Measurements from ENCODE around the gene SIGLEC12.
"Not testable (repeated sequence)": the region's sequence is repeated elsewhere in the genome, so short reads cannot be mapped to it uniquely, and the experiment has no call there.

The SIGLEC12 gene

GRCh38 chr19:51468545-51468920 lies 33.1 kb downstream of the SIGLEC12 start:
- Histone ChIP-seq H3K4me3 (ENCODE audit: low read length) (no peak overlapping the region), H3K9me3 (ENCODE audit: control insufficient read depth, insufficient read depth, low read length) (no peaks in the 10 kb centered on the region), H3K36me3 (ENCODE audit: control insufficient read depth, insufficient read depth, low read length) (no peaks in the 10 kb centered on the region), H3K4me1 (ENCODE audit: control insufficient read depth, insufficient read depth, low read length) (no peaks in the 10 kb centered on the region), H3K27ac (ENCODE audit: low read length) (no peak overlapping the region), H3K27me3 (ENCODE audit: control insufficient read depth, insufficient read depth, low read length) (no peaks in the 10 kb centered on the region)
- WGBS (ENCODE audit: insufficient coverage, insufficient read length), result no CpG with 5 or more reads among the region's 2 CpGs
- no peak for DNase-seq (ENCODE audit: low read depth, low spot score)

- Histone ChIP-seq H3K27ac (ENCODE audit: low read length) (no peak overlapping the region), H3K27me3 (ENCODE audit: control insufficient read depth, insufficient read depth, low read length) (no peaks in the 10 kb centered on the region), H3K4me3 (ENCODE audit: low read length) (no peak overlapping the region), H3K9me3 (ENCODE audit: control insufficient read depth, insufficient read depth, low read length) (no peaks in the 10 kb centered on the region), H3K4me1 (ENCODE audit: control insufficient read depth, insufficient read depth, low read length) (no peaks in the 10 kb centered on the region), H3K36me3 (ENCODE audit: control insufficient read depth, insufficient read depth, low read length) (no peaks in the 10 kb centered on the region)
- no CpG with 5 or more reads among the region's 4 CpGs for WGBS (ENCODE audit: insufficient coverage, insufficient read length)
- no peak for DNase-seq (ENCODE audit: low read depth, low spot score)
These were observed 33.6 kb downstream of the SIGLEC12 start for GRCh38 chr19:51467864-51468544.

- no peak overlapping the region for H3K27ac ChIP-seq (ENCODE audit: low read length)
- WGBS (ENCODE audit: insufficient coverage, insufficient read length), result no CpG with 5 or more reads among the region's 3 CpGs
- no peaks in the 10 kb centered on the region for H3K27me3 ChIP-seq (ENCODE audit: control insufficient read depth, insufficient read depth, low read length)
- H3K36me3 ChIP-seq (ENCODE audit: control insufficient read depth, insufficient read depth, low read length), result no peaks in the 10 kb centered on the region
- DNase-seq (ENCODE audit: low read depth, low spot score), result no peak
- H3K4me1 ChIP-seq (ENCODE audit: control insufficient read depth, insufficient read depth, low read length), result no peaks in the 10 kb centered on the region
- no peaks in the 10 kb centered on the region for H3K9me3 ChIP-seq (ENCODE audit: control insufficient read depth, insufficient read depth, low read length)
- no peak overlapping the region for H3K4me3 ChIP-seq (ENCODE audit: low read length)
These were observed 34.9 kb downstream of the SIGLEC12 start for GRCh38 chr19:51466723-51467122.

GRCh38 chr19:51463976-51464581 lies 37.5 kb downstream of the SIGLEC12 start:
- not testable (repeated sequence) for H3K27ac ChIP-seq (ENCODE audit: low read length); H3K4me1 ChIP-seq (ENCODE audit: control insufficient read depth, insufficient read depth, low read length); DNase-seq (ENCODE audit: low read depth, low spot score); H3K27me3 ChIP-seq (ENCODE audit: control insufficient read depth, insufficient read depth, low read length); H3K36me3 ChIP-seq (ENCODE audit: control insufficient read depth, insufficient read depth, low read length); H3K9me3 ChIP-seq (ENCODE audit: control insufficient read depth, insufficient read depth, low read length); H3K4me3 ChIP-seq (ENCODE audit: low read length)
- no CpG with 5 or more reads among the region's 33 CpGs for WGBS (ENCODE audit: insufficient coverage, insufficient read length)

- no peak overlapping the region for H3K27ac ChIP-seq (ENCODE audit: low read length)
- no peak overlapping the region for H3K4me3 ChIP-seq (ENCODE audit: low read length)
- DNase-seq (ENCODE audit: low read depth, low spot score), result no peak
- no peaks in the 10 kb centered on the region for H3K27me3 ChIP-seq (ENCODE audit: control insufficient read depth, insufficient read depth, low read length)
- no peaks in the 10 kb centered on the region for H3K4me1 ChIP-seq (ENCODE audit: control insufficient read depth, insufficient read depth, low read length)
- no peaks in the 10 kb centered on the region for H3K36me3 ChIP-seq (ENCODE audit: control insufficient read depth, insufficient read depth, low read length)
- H3K9me3 ChIP-seq (ENCODE audit: control insufficient read depth, insufficient read depth, low read length), result no peaks in the 10 kb centered on the region
- no CpG with 5 or more reads among the region's 10 CpGs for WGBS (ENCODE audit: insufficient coverage, insufficient read length)
These were observed 38.9 kb downstream of the SIGLEC12 start for GRCh38 chr19:51462681-51463080.

GRCh38 chr19:51462276-51462675 lies 39.3 kb downstream of the SIGLEC12 start:
- Histone ChIP-seq H3K4me3 (ENCODE audit: low read length) (no peak overlapping the region), H3K27ac (ENCODE audit: low read length) (no peak overlapping the region), H3K9me3 (ENCODE audit: control insufficient read depth, insufficient read depth, low read length) (no peaks in the 10 kb centered on the region), H3K27me3 (ENCODE audit: control insufficient read depth, insufficient read depth, low read length) (no peaks in the 10 kb centered on the region), H3K4me1 (ENCODE audit: control insufficient read depth, insufficient read depth, low read length) (no peaks in the 10 kb centered on the region), H3K36me3 (ENCODE audit: control insufficient read depth, insufficient read depth, low read length) (no peaks in the 10 kb centered on the region)
- no peak for DNase-seq (ENCODE audit: low read depth, low spot score)
- no CpG with 5 or more reads among the region's 7 CpGs for WGBS (ENCODE audit: insufficient coverage, insufficient read length)

- WGBS (ENCODE audit: insufficient coverage, insufficient read length), result no CpG with 5 or more reads among the region's 8 CpGs
- Histone ChIP-seq H3K4me1 (ENCODE audit: control insufficient read depth, insufficient read depth, low read length) (no peaks in the 10 kb centered on the region), H3K27ac (ENCODE audit: low read length) (no peak overlapping the region), H3K36me3 (ENCODE audit: control insufficient read depth, insufficient read depth, low read length) (no peaks in the 10 kb centered on the region), H3K4me3 (ENCODE audit: low read length) (no peak overlapping the region), H3K9me3 (ENCODE audit: control insufficient read depth, insufficient read depth, low read length) (no peaks in the 10 kb centered on the region), H3K27me3 (ENCODE audit: control insufficient read depth, insufficient read depth, low read length) (no peaks in the 10 kb centered on the region)
- DNase-seq (ENCODE audit: low read depth, low spot score), result no peak
These were observed 39.9 kb downstream of the SIGLEC12 start for GRCh38 chr19:51461723-51462161.

GRCh38 chr19:51460164-51460992 lies 41.2 kb downstream of the SIGLEC12 start:
- WGBS (ENCODE audit: insufficient coverage, insufficient read length), result no CpG with 5 or more reads among the region's 13 CpGs
- Histone ChIP-seq H3K4me1 (ENCODE audit: control insufficient read depth, insufficient read depth, low read length) (no peaks in the 10 kb centered on the region), H3K36me3 (ENCODE audit: control insufficient read depth, insufficient read depth, low read length) (no peaks in the 10 kb centered on the region), H3K9me3 (ENCODE audit: control insufficient read depth, insufficient read depth, low read length) (no peaks in the 10 kb centered on the region), H3K4me3 (ENCODE audit: low read length) (no peak overlapping the region; the same call in 1 of the 2 replicates), H3K27me3 (ENCODE audit: control insufficient read depth, insufficient read depth, low read length) (no peaks in the 10 kb centered on the region), H3K27ac (ENCODE audit: low read length) (no peak overlapping the region)
- peak; percentile 33 for DNase-seq (ENCODE audit: low read depth, low spot score)

- no peaks in the 10 kb centered on the region for H3K4me1 ChIP-seq (ENCODE audit: control insufficient read depth, insufficient read depth, low read length)
- no peaks in the 10 kb centered on the region for H3K9me3 ChIP-seq (ENCODE audit: control insufficient read depth, insufficient read depth, low read length)
- WGBS (ENCODE audit: insufficient coverage, insufficient read length), result no CpG with 5 or more reads among the region's 14 CpGs
- H3K36me3 ChIP-seq (ENCODE audit: control insufficient read depth, insufficient read depth, low read length), result no peaks in the 10 kb centered on the region
- no peaks in the 10 kb centered on the region for H3K27me3 ChIP-seq (ENCODE audit: control insufficient read depth, insufficient read depth, low read length)
- DNase-seq (ENCODE audit: low read depth, low spot score), result no peak
- no peak overlapping the region for H3K4me3 ChIP-seq (ENCODE audit: low read length)
- no peak overlapping the region for H3K27ac ChIP-seq (ENCODE audit: low read length)
These were observed 42.6 kb downstream of the SIGLEC12 start for GRCh38 chr19:51458899-51459505.

GRCh38 chr19:51458051-51458645 lies 43.5 kb downstream of the SIGLEC12 start, which contains the start of gene SIGLEC8:
TSS of gene SIGLEC8 (minus strand) at chr19:51458454. CDS start at chr19:51458387, 67 bp downstream.
- H3K4me1 ChIP-seq (ENCODE audit: control insufficient read depth, insufficient read depth, low read length), result no peaks in the 10 kb centered on the region

More at GRCh38 chr19:51458051-51458645, 43.5 kb downstream of the SIGLEC12 start, which contains the start of gene SIGLEC8:
- H3K4me3 ChIP-seq (ENCODE audit: low read length), result no peak within 1 kb of the TSS
- no peak for DNase-seq (ENCODE audit: low read depth, low spot score)
- H3K27ac ChIP-seq (ENCODE audit: low read length), result no peak within 1 kb of the TSS
- WGBS (ENCODE audit: insufficient coverage, insufficient read length), result no CpG with 5 or more reads among the region's 10 CpGs
- H3K9me3 ChIP-seq (ENCODE audit: control insufficient read depth, insufficient read depth, low read length), result no peaks in the 10 kb centered on the region
- H3K36me3 ChIP-seq (ENCODE audit: control insufficient read depth, insufficient read depth, low read length), result no peaks in the 10 kb centered on the region
- H3K27me3 ChIP-seq (ENCODE audit: control insufficient read depth, insufficient read depth, low read length), result no peaks in the 10 kb centered on the region

All from iPS DF 6.9 (cell line).